ENCODE measurements around the gene PFDN2.

Gene PFDN2

DNA sequence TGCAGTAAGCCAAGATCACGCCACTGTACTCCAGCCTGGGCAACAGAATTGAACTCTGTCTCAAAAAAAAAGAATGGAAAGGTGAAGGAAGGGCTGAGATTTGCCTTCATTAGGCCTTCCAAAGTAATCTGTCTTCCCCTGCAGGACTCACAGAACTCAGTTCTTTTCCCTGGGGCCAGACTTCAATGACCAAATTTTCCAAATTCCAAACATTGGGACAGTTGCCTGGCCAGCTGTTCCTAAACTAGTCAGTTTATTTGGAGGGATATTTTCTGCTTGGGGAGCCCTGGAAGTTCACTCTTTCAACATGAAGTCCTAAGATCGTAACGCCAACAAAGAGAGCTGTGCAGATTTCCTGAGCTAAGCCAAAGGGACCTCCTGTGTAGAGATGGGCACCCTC is 20.0 kb upstream of the PFDN2 start:
- H3K4me2 ChIP-seq (ENCODE audit: low read length) = no peak overlapping the region
- no peaks in the 10 kb centered on the region for H3K36me3 ChIP-seq (replicated peaks; ENCODE audit: low read depth, low read length)
- H3K27me3 ChIP-seq (ENCODE audit: low read depth, low read length) = no peaks in the 10 kb centered on the region
- H3K79me2 ChIP-seq (ENCODE audit: low read length) = peaks cover 10% of the 10 kb centered on the region
- no peaks in the 10 kb centered on the region for H3K9me3 ChIP-seq (ENCODE audit: insufficient read depth, low read length)
- H3K27ac ChIP-seq (ENCODE audit: low read length) = no peak overlapping the region
- H3K4me1 ChIP-seq (ENCODE audit: low read length) = peaks cover 6% of the 10 kb centered on the region
- H2AFZ ChIP-seq (ENCODE audit: low read depth, low read length) = no peak overlapping the region
- TF ChIP-seq EZH2phosphoT487 (IDR thresholded peaks at IDR 0.05; ENCODE audit: low read depth) = no peak
- TF ChIP-seq, protein P1, sequence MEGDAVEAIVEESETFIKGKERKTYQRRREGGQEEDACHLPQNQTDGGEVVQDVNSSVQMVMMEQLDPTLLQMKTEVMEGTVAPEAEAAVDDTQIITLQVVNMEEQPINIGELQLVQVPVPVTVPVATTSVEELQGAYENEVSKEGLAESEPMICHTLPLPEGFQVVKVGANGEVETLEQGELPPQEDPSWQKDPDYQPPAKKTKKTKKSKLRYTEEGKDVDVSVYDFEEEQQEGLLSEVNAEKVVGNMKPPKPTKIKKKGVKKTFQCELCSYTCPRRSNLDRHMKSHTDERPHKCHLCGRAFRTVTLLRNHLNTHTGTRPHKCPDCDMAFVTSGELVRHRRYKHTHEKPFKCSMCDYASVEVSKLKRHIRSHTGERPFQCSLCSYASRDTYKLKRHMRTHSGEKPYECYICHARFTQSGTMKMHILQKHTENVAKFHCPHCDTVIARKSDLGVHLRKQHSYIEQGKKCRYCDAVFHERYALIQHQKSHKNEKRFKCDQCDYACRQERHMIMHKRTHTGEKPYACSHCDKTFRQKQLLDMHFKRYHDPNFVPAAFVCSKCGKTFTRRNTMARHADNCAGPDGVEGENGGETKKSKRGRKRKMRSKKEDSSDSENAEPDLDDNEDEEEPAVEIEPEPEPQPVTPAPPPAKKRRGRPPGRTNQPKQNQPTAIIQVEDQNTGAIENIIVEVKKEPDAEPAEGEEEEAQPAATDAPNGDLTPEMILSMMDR (IDR thresholded peaks at IDR 0.05; ENCODE audit: low read depth, low read length) = no peak
- H3K4me3 ChIP-seq (ENCODE audit: low read length) = no peak overlapping the region
- no peak overlapping the region for H3K9ac ChIP-seq (ENCODE audit: low read length)
- no peaks in the 10 kb centered on the region for H4K20me1 ChIP-seq (ENCODE audit: insufficient read depth, low read length)

DNA sequence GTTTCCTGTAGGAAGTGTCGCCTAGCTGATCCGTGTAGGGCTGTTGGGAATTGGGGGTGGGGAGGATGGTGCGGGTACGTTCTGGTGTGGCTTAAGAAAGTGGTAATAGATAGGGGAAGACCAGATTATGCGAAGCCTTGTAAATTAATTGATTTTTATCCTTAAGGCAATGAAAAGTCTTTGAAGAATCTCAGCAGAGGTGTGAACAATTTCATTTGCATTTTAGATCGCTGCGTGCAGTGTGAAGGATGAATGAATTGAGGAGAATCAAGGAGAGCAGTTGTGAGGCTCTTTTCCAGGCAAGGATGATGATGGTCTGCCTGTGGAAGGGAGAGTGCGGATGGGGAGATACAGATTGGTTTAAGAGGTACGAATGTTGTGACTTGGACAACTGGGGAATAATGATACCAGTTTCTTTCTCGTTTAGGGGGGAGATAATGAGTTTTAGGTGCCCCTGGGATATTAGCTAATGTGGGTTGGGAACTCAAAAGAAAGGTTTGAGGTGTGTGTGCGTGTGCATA is 15.4 kb upstream of the PFDN2 start:
- peak overlapping the region; percentile 88 for H2AFZ ChIP-seq (ENCODE audit: low read depth, low read length)
- peaks cover 20% of the 10 kb centered on the region for H3K36me3 ChIP-seq (replicated peaks; ENCODE audit: low read depth, low read length)
- H3K4me3 ChIP-seq (ENCODE audit: low read length) = peak overlapping the region; percentile 88
- no peaks in the 10 kb centered on the region for H3K27me3 ChIP-seq (ENCODE audit: low read depth, low read length)
- peaks cover 41% of the 10 kb centered on the region for H3K79me2 ChIP-seq (ENCODE audit: low read length)
- peak overlapping the region; percentile 89 for H3K4me2 ChIP-seq (ENCODE audit: low read length)
- H3K9me3 ChIP-seq (ENCODE audit: insufficient read depth, low read length) = no peaks in the 10 kb centered on the region
- peak overlapping the region; percentile 68 for H3K27ac ChIP-seq (ENCODE audit: low read length)
- no peaks in the 10 kb centered on the region for H4K20me1 ChIP-seq (ENCODE audit: insufficient read depth, low read length)
- peaks cover 15% of the 10 kb centered on the region for H3K4me1 ChIP-seq (ENCODE audit: low read length)
- TF ChIP-seq EZH2phosphoT487 (IDR thresholded peaks at IDR 0.05; ENCODE audit: low read depth) = no peak
- TF ChIP-seq, protein P1 (IDR thresholded peaks at IDR 0.05; ENCODE audit: low read depth, low read length) = no peak
- peak overlapping the region; percentile 82 for H3K9ac ChIP-seq (ENCODE audit: low read length)

DNA sequence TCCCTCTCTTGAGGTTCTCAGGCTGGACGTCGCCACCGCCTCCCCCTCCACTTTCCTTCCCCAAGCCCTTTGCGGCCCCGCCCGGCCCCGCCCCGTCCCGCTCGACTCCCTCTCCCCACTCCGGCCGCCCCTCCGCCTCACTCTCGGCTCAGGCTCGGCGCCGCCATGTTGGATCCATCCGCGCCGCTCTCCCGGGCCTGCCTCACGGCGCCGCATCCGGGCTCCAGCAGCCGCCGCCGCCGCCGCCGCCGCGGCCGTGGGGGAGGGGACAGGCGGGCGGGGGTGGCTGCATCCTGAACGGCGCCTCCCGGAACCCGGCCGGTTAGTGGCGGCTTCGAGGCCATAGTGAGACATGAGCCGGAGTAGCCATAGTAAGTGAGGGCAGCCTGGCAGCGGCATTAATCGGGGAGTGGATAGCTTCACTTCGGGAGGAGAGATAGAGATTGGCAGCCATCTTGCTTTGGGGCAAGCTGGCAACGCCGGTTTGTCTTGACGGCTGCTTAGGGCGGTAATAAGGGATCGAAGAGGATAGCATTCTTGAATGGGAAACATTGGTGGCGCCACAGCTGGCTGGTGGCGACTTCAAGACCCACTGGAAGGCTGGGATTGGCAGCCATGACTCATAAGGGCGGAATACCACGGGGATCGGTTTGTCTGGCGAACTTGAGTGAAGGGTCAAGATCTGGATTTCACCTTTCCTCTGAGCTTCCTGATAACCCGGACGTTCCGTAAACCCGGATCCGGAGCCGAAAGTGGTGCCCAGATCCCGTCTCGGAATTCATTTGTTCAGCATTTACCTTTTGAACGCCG is 14.8 kb upstream of the PFDN2 start, which contains the start of gene DEDD:
Gene DEDD (minus strand): TSS at position 258 of the 810 bp plus-strand sequence. CDS start 8,205 bp downstream, outside the sequence.
- TF ChIP-seq, protein P1 (IDR thresholded peaks at IDR 0.05; ENCODE audit: low read depth, low read length) = no peak
- TF ChIP-seq EZH2phosphoT487 (IDR thresholded peaks at IDR 0.05; ENCODE audit: low read depth) = no peak
- Histone ChIP-seq H4K20me1 (ENCODE audit: insufficient read depth, low read length) (0 out of 2 replicates have a peak, but pooled peaks cover 5% of the 10 kb centered on the region), H3K27me3 (ENCODE audit: low read depth, low read length) (no peaks in the 10 kb centered on the region), H3K36me3 (replicated peaks; ENCODE audit: low read depth, low read length) (peaks cover 25% of the 10 kb centered on the region), H3K4me2 (ENCODE audit: low read length) (peak within 1 kb of the TSS; percentile 95), H2AFZ (ENCODE audit: low read depth, low read length) (peak within 1 kb of the TSS; percentile 88), H3K9ac (ENCODE audit: low read length) (peak within 1 kb of the TSS; percentile 82), H3K79me2 (ENCODE audit: low read length) (peaks cover 42% of the 10 kb centered on the region), H3K9me3 (ENCODE audit: insufficient read depth, low read length) (no peaks in the 10 kb centered on the region), H3K4me1 (ENCODE audit: low read length) (peaks cover 15% of the 10 kb centered on the region), H3K27ac (ENCODE audit: low read length) (peak within 1 kb of the TSS; percentile 68), H3K4me3 (ENCODE audit: low read length) (peak within 1 kb of the TSS; percentile 88)
